ENCODE data around the gene KCNH5.

GRCh38 chr14:62796431-62796830 lies 248.8 kb downstream of the KCNH5 start:
- TF ChIP-seq CTCF (IDR thresholded peaks at IDR 0.05 in 4 of 5, conservative IDR thresholded peaks at IDR 0.05 in 1 of 5) (no peak), POLR2A (IDR thresholded peaks at IDR 0.05) (no peak)

All from gastrocnemius medialis (tissue), 4 donors.